Heart right ventricle (tissue), 16 donors: ENCODE results near the gene DPP8. TPM values are rescaled to one million over a fixed set of nuclear protein-coding genes. Genes with fewer than 3 reads are reported as not detected.
"Not testable (repeated sequence)": the region's sequence is repeated elsewhere in the genome, so short reads cannot be mapped to it uniquely, and the experiment has no call there.

Experiments
- ATAC-seq, 8 donors: fragments of 200-7000 bp; cut with Tn5 transposase; one replicate each; pipeline ENCODE4 v1.9.1; 2020; ENCODE audit warnings: mild to moderate bottlenecking in 8 of 8, moderate library complexity in 8 of 8, moderate number of reproducible peaks in 1 of 8
- DNase-seq, 2 donors: peaks; one replicate each; pipeline ENCODE4 v3.0.0-alpha.2; 2020
- H3K27ac ChIP-seq, 10 donors: fragments of 200-600 bp; sonication (generic) in 2 of 10; one replicate each; pipeline versions ENCODE4 v1.5.0 to v1.8.0; 2020 to 2022; ENCODE audit warnings: mild to moderate bottlenecking in 3 of 10
- H3K27me3 ChIP-seq, 7 donors: fragments of 200-600 bp; one replicate each; pipeline ENCODE4 v1.8.0; 2021 to 2022; ENCODE audit warnings: mild to moderate bottlenecking in 2 of 7
- H3K36me3 ChIP-seq, 9 donors: fragments of 200-600 bp; sonication (generic) in 1 of 9; one replicate each; pipeline versions ENCODE4 v1.5.0 to v1.8.0; 2020 to 2022; ENCODE audit warnings: mild to moderate bottlenecking in 2 of 9
- H3K4me1 ChIP-seq, 9 donors: fragments of 200-600 bp; sonication (generic) in 1 of 9; one replicate each; pipeline versions ENCODE4 v1.5.0 to v1.8.0; 2020 to 2022; ENCODE audit warnings: mild to moderate bottlenecking in 4 of 9
- H3K4me3 ChIP-seq, 10 donors: fragments of 200-600 bp; sonication (generic) in 2 of 10; one replicate each; pipeline versions ENCODE4 v1.5.0 to v1.8.0; 2020 to 2022; ENCODE audit warnings: mild to moderate bottlenecking in 7 of 10, moderate library complexity in 2 of 10
- H3K9me3 ChIP-seq, 11 donors: fragments of 200-600 bp in 10 of 11; sonication (generic) in 2 of 11; one replicate each; pipeline versions ENCODE4 v1.5.0 to v1.8.0; 2013 to 2022; ENCODE audit warnings: mild to moderate bottlenecking in 2 of 11, control low read depth in 1 of 11, moderate library complexity in 1 of 11
- WGBS, 2 donors: extraction: QIAGEN DNeasy Blood & Tissue Kit; methylation state at CpG; one replicate each; pipeline ENCODE4 v1.1.7; 2013; ENCODE audit warnings: inconsistent platforms in 1 of 2; 5-methylcytosine and 5-hydroxymethylcytosine counted together
- intact Hi-C, 10 donors: fragments of 100-400 bp; cut with DNase I; formaldehyde crosslinking; loops; one replicate each; pipeline versions ENCODE4 v1.11.1 to v1.14.2; 2022
- polyA plus RNA-seq, 2 donors: library from polyadenylated mRNA; stranded (reverse); fragments of 200-250 nt; gene quantifications; one replicate each; pipeline ENCODE4 v1.2.3, GENCODE V29; 2013
- total RNA-seq, 10 donors: library from RNA; stranded (reverse); fragmentation: NEBNext Ultra II Directional in 3 of 10; extraction: Animal tissue kit (Norgen Biotek cat#: 25700) in 3 of 10; gene quantifications; one replicate each; pipeline versions ENCODE4 v1.2.1 to v1.2.4, GENCODE V29; 2021 to 2023
- TF ChIP-seq, protein P1 (sequence below), 9 donors: fragments of 200-600 bp; sonication (generic) in 2 of 9; IDR thresholded peaks; one replicate each; pipeline versions ENCODE4 v1.5.0 to v1.8.0; 2021 to 2022; ENCODE audit warnings: antibody characterized with exemption in 9 of 9, mild to moderate bottlenecking in 5 of 9, moderate library complexity in 1 of 9
- donor health status: Arrhythmogenic right ventricular cardiomyopathy.
- donor health status: ischemic (EF 13 %, LVEDD 7.1; RV severe dilation, severe dysfunction).
- donor health status: healthy with polysubstance abuse.
- donor health status: DM: no; HTN: yes; CAD: no.
- donor health status: DM: no; HTN: no; CAD: no.
- donor health status: ischemic (EF 25% LVEDD 6.9; RV normal size, moderate dysfunction).
- donor health status: ischemic (EF 25% LVEDD 5.7; RV mildly dilated, moderate dysfunction).
- donor health status: healthy.
- donor health status: DM: yes; HTN: yes; CAD: no.
- donor health status: Ischemic cardiomyopathy.
- donor health status: ischemic (EF 35%, LVEDD 5.7; RV mildly dilated, moderate dysfunction).
- donor health status: nonischemic (EF 11% LVEDD 7.7; RV severe dilation, severe dysfunction).
- donor health status: DM: yes; HTN: yes; CAD: no.
- donor health status: PGD.
- donor health status: ischemic (EF 29% LVEDD 5.4; RV normal size, mild dysfunction).
- donor health status: nonischemic (EF 23%, LVEDD 6.1; RV moderate dilation, normal function).

Gene DPP8
- total and polyA plus RNA-seq, 12 donors = 6.9 to 45.3 (median 38.7) TPM

DNA sequence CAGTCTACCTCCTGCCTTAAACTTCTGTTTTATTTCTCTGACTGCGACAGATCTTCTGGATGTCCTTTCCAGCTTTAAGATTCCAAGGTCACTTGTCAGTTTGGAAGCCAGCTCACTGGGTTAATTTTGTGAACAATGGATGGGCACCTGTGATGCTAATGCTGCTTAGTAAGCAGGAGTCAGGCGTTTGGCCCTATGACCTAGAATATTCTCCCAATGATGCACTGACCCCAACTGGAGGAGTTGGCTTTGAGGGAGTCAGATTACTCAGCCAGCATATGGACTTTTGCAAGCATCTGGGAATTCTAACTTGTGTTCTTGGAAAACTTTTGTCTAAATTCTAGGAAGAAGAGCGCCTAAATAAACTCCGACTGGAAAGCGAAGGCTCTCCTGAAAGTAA lies 40.8 kb upstream of the DPP8 start:
- Histone ChIP-seq H3K27ac (no peak overlapping the region), H3K27me3 (no peaks in the 10 kb centered on the region), H3K36me3 (peaks cover 0 to 81% (median 24%) of the 10 kb centered on the region in 9 donors), H3K9me3 (no peaks in the 10 kb centered on the region), H3K4me1 (no peaks in the 10 kb centered on the region), H3K4me3 (no peak overlapping the region)
- DNase-seq (no peak), ATAC-seq (no peak)
- TF ChIP-seq, protein P1, sequence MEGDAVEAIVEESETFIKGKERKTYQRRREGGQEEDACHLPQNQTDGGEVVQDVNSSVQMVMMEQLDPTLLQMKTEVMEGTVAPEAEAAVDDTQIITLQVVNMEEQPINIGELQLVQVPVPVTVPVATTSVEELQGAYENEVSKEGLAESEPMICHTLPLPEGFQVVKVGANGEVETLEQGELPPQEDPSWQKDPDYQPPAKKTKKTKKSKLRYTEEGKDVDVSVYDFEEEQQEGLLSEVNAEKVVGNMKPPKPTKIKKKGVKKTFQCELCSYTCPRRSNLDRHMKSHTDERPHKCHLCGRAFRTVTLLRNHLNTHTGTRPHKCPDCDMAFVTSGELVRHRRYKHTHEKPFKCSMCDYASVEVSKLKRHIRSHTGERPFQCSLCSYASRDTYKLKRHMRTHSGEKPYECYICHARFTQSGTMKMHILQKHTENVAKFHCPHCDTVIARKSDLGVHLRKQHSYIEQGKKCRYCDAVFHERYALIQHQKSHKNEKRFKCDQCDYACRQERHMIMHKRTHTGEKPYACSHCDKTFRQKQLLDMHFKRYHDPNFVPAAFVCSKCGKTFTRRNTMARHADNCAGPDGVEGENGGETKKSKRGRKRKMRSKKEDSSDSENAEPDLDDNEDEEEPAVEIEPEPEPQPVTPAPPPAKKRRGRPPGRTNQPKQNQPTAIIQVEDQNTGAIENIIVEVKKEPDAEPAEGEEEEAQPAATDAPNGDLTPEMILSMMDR (IDR thresholded peaks at IDR 0.05) = no peak
- 85 to 89% methylated on average over 5 of the region's 5 CpGs for WGBS, 2 donors
- intact Hi-C loops = no loop called here

GRCh38 chr15:65556622-65557021 lies 39.1 kb upstream of the DPP8 start:
- H3K36me3 ChIP-seq = peaks cover 0 to 67% (median 17%) of the 10 kb centered on the region in 9 donors
- WGBS, 2 donors = 95 to 96% methylated on average over 7 of the region's 7 CpGs
- intact Hi-C loops = no loop called here
- no peaks in the 10 kb centered on the region for H3K27me3 ChIP-seq
- no peaks in the 10 kb centered on the region for H3K4me1 ChIP-seq
- no peak overlapping the region for H3K4me3 ChIP-seq
- DNase-seq (no peak), ATAC-seq (no peak)
- no peaks in the 10 kb centered on the region for H3K9me3 ChIP-seq
- no peak overlapping the region for H3K27ac ChIP-seq
- TF ChIP-seq, protein P1 (IDR thresholded peaks at IDR 0.05) = no peak

GRCh38 chr15:65553691-65554090 lies 36.2 kb upstream of the DPP8 start:
- no peaks in the 10 kb centered on the region for H3K27me3 ChIP-seq
- H3K9me3 ChIP-seq = no peaks in the 10 kb centered on the region
- no peak for DNase-seq
- intact Hi-C loops = no loop called here
- H3K4me3 ChIP-seq = no peak overlapping the region
- peaks cover 0 to 9% (median 0%) of the 10 kb centered on the region in 9 donors for H3K4me1 ChIP-seq
- peaks cover 0 to 50% (median 10%) of the 10 kb centered on the region in 9 donors for H3K36me3 ChIP-seq
- TF ChIP-seq, protein P1 (IDR thresholded peaks at IDR 0.05) = no peak
- no peak overlapping the region for H3K27ac ChIP-seq
- 96 to 99% methylated on average over 3 of the region's 3 CpGs for WGBS, 2 donors
- no peak for ATAC-seq

- 97 to 98% methylated on average over 4 of the region's 6 CpGs for WGBS, 2 donors
Observed at GRCh38 chr15:65552851-65553250, 35.4 kb upstream of the DPP8 start.

GRCh38 chr15:65551183-65551582 lies 33.7 kb upstream of the DPP8 start:
- TF ChIP-seq, protein P1 (IDR thresholded peaks at IDR 0.05) = no peak
- H3K27ac ChIP-seq = no peak overlapping the region
- no peaks in the 10 kb centered on the region for H3K27me3 ChIP-seq
- H3K4me1 ChIP-seq = peaks cover 0 to 15% (median 0%) of the 10 kb centered on the region in 9 donors
- H3K36me3 ChIP-seq = peaks cover 0 to 26% (median 0%) of the 10 kb centered on the region in 9 donors
- ATAC-seq = no peak
- no peak for DNase-seq
- no peak overlapping the region for H3K4me3 ChIP-seq
- H3K9me3 ChIP-seq = no peaks in the 10 kb centered on the region
- intact Hi-C loops = no loop called here
- whole genome bisulfite sequencing, 2 donors = 69 to 76% methylated on average over 2 of the region's 2 CpGs

More at GRCh38 chr15:65552851-65553250, 35.4 kb upstream of the DPP8 start:
- DNase-seq, H3K9me3 ChIP-seq, ATAC-seq, intact Hi-C loops, H3K4me3 ChIP-seq, H3K27ac ChIP-seq, H3K27me3 ChIP-seq: not testable (repeated sequence)
- H3K4me1 ChIP-seq = peaks cover 0 to 12% (median 0%) of the 10 kb centered on the region in 9 donors
- H3K36me3 ChIP-seq = peaks cover 0 to 42% (median 10%) of the 10 kb centered on the region in 9 donors
